HepG2 (cell line): ENCODE results near the gene SYNE1. TPM values are rescaled to one million over a fixed set of nuclear protein-coding genes. Genes with fewer than 3 reads are reported as not detected.
A peak's percentile ranks its signal among the peaks of the same experiment; 100 is the strongest.

ENCODE experiments used
- BORCS8-MEF2B ChIP-seq: sonication (generic); formaldehyde crosslinking; IDR thresholded peaks from 2 replicates; pipeline ENCODE4 v1.8.0; 2022; ENCODE audit warnings: mild to moderate bottlenecking, missing genetic modification reagents
- MED1 ChIP-seq: sonication (generic); formaldehyde crosslinking; IDR thresholded peaks from 2 replicates; pipeline ENCODE4 v1.4.0; 2020; ENCODE audit warnings: missing genetic modification reagents
- MED13 ChIP-seq: sonication (generic); formaldehyde crosslinking; IDR thresholded peaks from 2 replicates; pipeline ENCODE4 v1.5.0; 2020; ENCODE audit warnings: missing genetic modification reagents
- MTF1 ChIP-seq: sonication (generic); formaldehyde crosslinking; IDR thresholded peaks from 2 replicates; pipeline ENCODE4 v1.5.0; 2020; ENCODE audit warnings: missing genetic modification reagents
- MXD4 ChIP-seq: IDR thresholded peaks from 2 replicates; pipeline ENCODE4 v1.6.1; 2016; ENCODE audit warnings: mild to moderate bottlenecking, missing biosample characterization, missing genetic modification reagents
- MXI1 ChIP-seq: IDR thresholded peaks from 3 replicates; pipeline ENCODE4 v1.6.1; 2012; ENCODE audit warnings: low read depth, low read length, inconsistent platforms, borderline replicate concordance
- NBN ChIP-seq: fragments of 450-650 bp; conservative IDR thresholded peaks from 2 replicates; pipeline ENCODE4 v1.6.1; 2017
- PLRG1 ChIP-seq: fragments of 450-650 bp; conservative IDR thresholded peaks from 2 replicates; pipeline ENCODE4 v1.6.1; 2016
- RAD51 ChIP-seq: fragments of 450-650 bp; IDR thresholded peaks from 2 replicates; pipeline ENCODE4 v1.6.1; 2016; ENCODE audit warnings: borderline replicate concordance
- RFXAP ChIP-seq: sonication (generic); formaldehyde crosslinking; IDR thresholded peaks from 2 replicates; pipeline ENCODE4 v1.4.0; 2020; ENCODE audit warnings: missing genetic modification reagents, borderline replicate concordance
- TEAD3 ChIP-seq: optimal IDR thresholded peaks from 2 replicates; pipeline ENCODE3; 2016; ENCODE audit warnings: borderline replicate concordance
- ZNF10 ChIP-seq: sonication (generic); formaldehyde crosslinking; IDR thresholded peaks from 2 replicates; pipeline ENCODE4 v1.4.0; 2020; ENCODE audit warnings: mild to moderate bottlenecking, low read depth, missing genetic modification reagents, borderline replicate concordance
- ZNF547 ChIP-seq: sonication (generic); formaldehyde crosslinking; IDR thresholded peaks from 2 replicates; pipeline ENCODE4 v1.5.1; 2020; ENCODE audit warnings: mild to moderate bottlenecking, missing genetic modification reagents
- ZNF605 ChIP-seq: sonication (generic); formaldehyde crosslinking; IDR thresholded peaks from 2 replicates; pipeline ENCODE4 v1.8.0; 2022; ENCODE audit warnings: mild to moderate bottlenecking, missing genetic modification reagents
- ZNF619 ChIP-seq: sonication (generic); formaldehyde crosslinking; IDR thresholded peaks from 2 replicates; pipeline ENCODE4 v1.4.0; 2020; ENCODE audit warnings: mild to moderate bottlenecking, missing genetic modification reagents
- ZNF75D ChIP-seq: sonication (generic); formaldehyde crosslinking; IDR thresholded peaks from 2 replicates; pipeline ENCODE4 v1.8.1; 2023; ENCODE audit warnings: missing genetic modification reagents, mild to moderate bottlenecking, borderline replicate concordance
- ZSCAN31 ChIP-seq: sonication (generic); formaldehyde crosslinking; IDR thresholded peaks from 2 replicates; pipeline ENCODE4 v1.5.0; 2020; ENCODE audit warnings: low read depth, mild to moderate bottlenecking, missing genetic modification reagents
- polyA plus RNA-seq, 8 experiments: library from polyadenylated mRNA; depleted of rRNA in 3 of 8; stranded (reverse) in 7 of 8; unstranded in 1 of 8; fragments of >200 nt; fragmentation: Illumina TruSeq in 4 of 8; extraction: Trizol in 4 of 8; gene quantifications; 2 replicates each; pipeline versions ENCODE4 v1.2.1 to v1.2.3, GENCODE V29; 2011 to 2016; ENCODE audit warnings: low read depth in 4 of 8, missing spikeins in 1 of 8, mixed read lengths in 1 of 8; ENCODE audit not compliant: insufficient read depth in 1 of 8
- total RNA-seq, 5 experiments: library from RNA; depleted of rRNA; stranded (reverse); fragments of >200 nt; fragmentation: Illumina TruSeq; extraction: Trizol; gene quantifications; 2 replicates each; pipeline ENCODE4 v1.2.3, GENCODE V29; 2016; ENCODE audit warnings: low read depth in 1 of 5
- TF ChIP-seq, protein P1 (sequence below): sonication (generic); formaldehyde crosslinking; IDR thresholded peaks from 2 replicates; pipeline ENCODE4 v1.5.1; 2020; ENCODE audit warnings: missing genetic modification reagents, mild to moderate bottlenecking, borderline replicate concordance
- TF ChIP-seq, protein P2 (sequence below): sonication (generic); formaldehyde crosslinking; conservative IDR thresholded peaks from 2 replicates; pipeline ENCODE4 v1.4.0; 2020; ENCODE audit warnings: missing genetic modification reagents
- TF ChIP-seq, protein P3 (sequence below): sonication (generic); formaldehyde crosslinking; IDR thresholded peaks from 2 replicates; pipeline ENCODE4 v1.4.0; 2020; ENCODE audit warnings: missing genetic modification reagents; ENCODE audit errors: not compliant biosample characterization
- TF ChIP-seq, protein P4 (sequence below): sonication (generic); formaldehyde crosslinking; IDR thresholded peaks from 2 replicates; pipeline ENCODE4 v1.4.0; 2020; ENCODE audit warnings: missing genetic modification reagents
- TF ChIP-seq, protein P5 (sequence below): IDR thresholded peaks from 2 replicates; pipeline ENCODE4 v1.6.1; 2012; ENCODE audit warnings: low read depth, low read length, improper control_type of control experiment
- TF ChIP-seq, protein P6 (sequence below): sonication (generic); formaldehyde crosslinking; IDR thresholded peaks from 2 replicates; pipeline ENCODE4 v1.5.0; 2020; ENCODE audit warnings: missing genetic modification reagents, mild to moderate bottlenecking, borderline replicate concordance

SYNE1 gene
- total and polyA plus RNA-seq, 2 of the 13 experiments (the other 11 are each of a cell fraction or from before 2014, with no cell fraction given): 5.5 to 15.9 TPM

DNA sequence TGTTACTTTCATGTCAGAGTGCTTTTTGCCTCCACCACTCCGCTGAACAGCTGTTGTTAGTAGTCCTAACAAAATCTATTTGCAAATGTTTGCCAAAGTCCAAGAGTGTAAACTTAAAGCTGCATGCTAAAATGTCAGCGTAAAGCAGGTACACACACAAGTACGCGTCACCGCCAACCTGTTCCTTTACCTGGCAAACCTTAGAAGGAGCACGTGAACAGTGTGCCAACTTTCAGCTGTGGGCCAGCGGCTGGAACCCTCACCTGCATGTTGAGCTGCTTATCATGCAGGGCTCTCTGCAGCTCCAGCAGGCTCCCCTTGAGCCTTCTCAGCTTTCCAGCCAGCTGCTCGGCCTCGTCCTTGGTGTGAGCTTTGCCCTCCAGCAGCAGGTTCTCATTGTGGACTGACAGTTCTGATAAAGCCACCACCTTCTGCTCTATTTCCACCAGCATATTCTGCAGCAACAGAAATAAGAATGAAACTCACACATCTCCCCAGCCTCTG, 359.3 kb downstream of the SYNE1 start (continued):
- TF ChIP-seq ZNF10 (CRISPR knock-in tag): no peak
- TF ChIP-seq, protein P1, sequence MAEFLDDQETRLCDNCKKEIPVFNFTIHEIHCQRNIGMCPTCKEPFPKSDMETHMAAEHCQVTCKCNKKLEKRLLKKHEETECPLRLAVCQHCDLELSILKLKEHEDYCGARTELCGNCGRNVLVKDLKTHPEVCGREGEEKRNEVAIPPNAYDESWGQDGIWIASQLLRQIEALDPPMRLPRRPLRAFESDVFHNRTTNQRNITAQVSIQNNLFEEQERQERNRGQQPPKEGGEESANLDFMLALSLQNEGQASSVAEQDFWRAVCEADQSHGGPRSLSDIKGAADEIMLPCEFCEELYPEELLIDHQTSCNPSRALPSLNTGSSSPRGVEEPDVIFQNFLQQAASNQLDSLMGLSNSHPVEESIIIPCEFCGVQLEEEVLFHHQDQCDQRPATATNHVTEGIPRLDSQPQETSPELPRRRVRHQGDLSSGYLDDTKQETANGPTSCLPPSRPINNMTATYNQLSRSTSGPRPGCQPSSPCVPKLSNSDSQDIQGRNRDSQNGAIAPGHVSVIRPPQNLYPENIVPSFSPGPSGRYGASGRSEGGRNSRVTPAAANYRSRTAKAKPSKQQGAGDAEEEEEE (CRISPR knock-in tag): no peak
- TF ChIP-seq ZNF605: no peak
- TF ChIP-seq ZNF75D: no peak
- TF ChIP-seq, protein P2, sequence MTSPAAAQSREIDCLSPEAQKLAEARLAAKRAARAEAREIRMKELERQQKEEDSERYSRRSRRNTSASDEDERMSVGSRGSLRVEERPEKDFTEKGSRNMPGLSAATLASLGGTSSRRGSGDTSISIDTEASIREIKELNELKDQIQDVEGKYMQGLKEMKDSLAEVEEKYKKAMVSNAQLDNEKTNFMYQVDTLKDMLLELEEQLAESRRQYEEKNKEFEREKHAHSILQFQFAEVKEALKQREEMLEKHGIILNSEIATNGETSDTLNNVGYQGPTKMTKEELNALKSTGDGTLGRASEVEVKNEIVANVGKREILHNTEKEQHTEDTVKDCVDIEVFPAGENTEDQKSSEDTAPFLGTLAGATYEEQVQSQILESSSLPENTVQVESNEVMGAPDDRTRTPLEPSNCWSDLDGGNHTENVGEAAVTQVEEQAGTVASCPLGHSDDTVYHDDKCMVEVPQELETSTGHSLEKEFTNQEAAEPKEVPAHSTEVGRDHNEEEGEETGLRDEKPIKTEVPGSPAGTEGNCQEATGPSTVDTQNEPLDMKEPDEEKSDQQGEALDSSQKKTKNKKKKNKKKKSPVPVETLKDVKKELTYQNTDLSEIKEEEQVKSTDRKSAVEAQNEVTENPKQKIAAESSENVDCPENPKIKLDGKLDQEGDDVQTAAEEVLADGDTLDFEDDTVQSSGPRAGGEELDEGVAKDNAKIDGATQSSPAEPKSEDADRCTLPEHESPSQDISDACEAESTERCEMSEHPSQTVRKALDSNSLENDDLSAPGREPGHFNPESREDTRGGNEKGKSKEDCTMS: no peak
- TF ChIP-seq, protein P3, sequence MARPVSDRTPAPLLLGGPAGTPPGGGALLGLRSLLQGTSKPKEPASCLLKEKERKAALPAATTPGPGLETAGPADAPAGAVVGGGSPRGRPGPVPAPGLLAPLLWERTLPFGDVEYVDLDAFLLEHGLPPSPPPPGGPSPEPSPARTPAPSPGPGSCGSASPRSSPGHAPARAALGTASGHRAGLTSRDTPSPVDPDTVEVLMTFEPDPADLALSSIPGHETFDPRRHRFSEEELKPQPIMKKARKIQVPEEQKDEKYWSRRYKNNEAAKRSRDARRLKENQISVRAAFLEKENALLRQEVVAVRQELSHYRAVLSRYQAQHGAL (CRISPR knock-in tag): no peak
- no peak for TF ChIP-seq RAD51
- peak; percentile 70; the same call in 1 of the 3 replicates for TF ChIP-seq MXI1
- TF ChIP-seq TEAD3 (CRISPR knock-in tag): peak; percentile 73
- no peak for TF ChIP-seq PLRG1
- TF ChIP-seq, protein P4, sequence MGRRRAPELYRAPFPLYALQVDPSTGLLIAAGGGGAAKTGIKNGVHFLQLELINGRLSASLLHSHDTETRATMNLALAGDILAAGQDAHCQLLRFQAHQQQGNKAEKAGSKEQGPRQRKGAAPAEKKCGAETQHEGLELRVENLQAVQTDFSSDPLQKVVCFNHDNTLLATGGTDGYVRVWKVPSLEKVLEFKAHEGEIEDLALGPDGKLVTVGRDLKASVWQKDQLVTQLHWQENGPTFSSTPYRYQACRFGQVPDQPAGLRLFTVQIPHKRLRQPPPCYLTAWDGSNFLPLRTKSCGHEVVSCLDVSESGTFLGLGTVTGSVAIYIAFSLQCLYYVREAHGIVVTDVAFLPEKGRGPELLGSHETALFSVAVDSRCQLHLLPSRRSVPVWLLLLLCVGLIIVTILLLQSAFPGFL: no peak
- no peak for TF ChIP-seq ZNF547 (CRISPR knock-in tag)
- TF ChIP-seq, protein P5, sequence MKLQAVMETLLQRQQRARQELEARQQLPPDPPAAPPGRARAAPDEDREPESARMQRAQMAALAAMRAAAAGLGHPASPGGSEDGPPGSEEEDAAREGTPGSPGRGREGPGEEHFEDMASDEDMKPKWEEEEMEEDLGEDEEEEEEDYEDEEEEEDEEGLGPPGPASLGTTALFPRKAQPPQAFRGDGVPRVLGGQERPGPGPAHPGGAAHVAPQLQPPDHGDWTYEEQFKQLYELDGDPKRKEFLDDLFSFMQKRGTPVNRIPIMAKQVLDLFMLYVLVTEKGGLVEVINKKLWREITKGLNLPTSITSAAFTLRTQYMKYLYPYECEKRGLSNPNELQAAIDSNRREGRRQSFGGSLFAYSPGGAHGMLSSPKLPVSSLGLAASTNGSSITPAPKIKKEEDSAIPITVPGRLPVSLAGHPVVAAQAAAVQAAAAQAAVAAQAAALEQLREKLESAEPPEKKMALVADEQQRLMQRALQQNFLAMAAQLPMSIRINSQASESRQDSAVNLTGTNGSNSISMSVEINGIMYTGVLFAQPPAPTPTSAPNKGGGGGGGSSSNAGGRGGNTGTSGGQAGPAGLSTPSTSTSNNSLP: 0 out of 2 replicates have a peak, but pooled peaks have one; percentile 20
- TF ChIP-seq, protein P6, sequence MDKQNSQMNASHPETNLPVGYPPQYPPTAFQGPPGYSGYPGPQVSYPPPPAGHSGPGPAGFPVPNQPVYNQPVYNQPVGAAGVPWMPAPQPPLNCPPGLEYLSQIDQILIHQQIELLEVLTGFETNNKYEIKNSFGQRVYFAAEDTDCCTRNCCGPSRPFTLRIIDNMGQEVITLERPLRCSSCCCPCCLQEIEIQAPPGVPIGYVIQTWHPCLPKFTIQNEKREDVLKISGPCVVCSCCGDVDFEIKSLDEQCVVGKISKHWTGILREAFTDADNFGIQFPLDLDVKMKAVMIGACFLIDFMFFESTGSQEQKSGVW: no peak
- TF ChIP-seq NBN: no peak
- TF ChIP-seq RFXAP (CRISPR knock-in tag): no peak
- peak; percentile 68 for TF ChIP-seq MED1
- peak; percentile 68; the same call in 1 of the 2 replicates for TF ChIP-seq BORCS8-MEF2B
- no peak for TF ChIP-seq MTF1 (CRISPR knock-in tag)
- 0 out of 2 replicates have a peak, but pooled peaks have one; percentile 58 for TF ChIP-seq ZSCAN31 (CRISPR knock-in tag)
- no peak for TF ChIP-seq MED13
- TF ChIP-seq MXD4: peak; percentile 87
- no peak for TF ChIP-seq ZNF619 (CRISPR knock-in tag)
